MCF 10A (cell line): ENCODE results near the gene FOXP1. TPM values are rescaled to one million over a fixed set of nuclear protein-coding genes. Genes with fewer than 3 reads are reported as not detected.

Experiments
- BruUV-seq: library from RNA; stranded (reverse); fragments of 400-500 nt; replicated peaks from 2 replicates; lab custom pipeline; 2021; lab: Mats Ljungman, UMichigan
- CTCF ChIA-PET: fragments of 300-600 bp; sonication (Branson Sonifier 250); formaldehyde crosslinking; extraction: SDS; loops from one replicate; lab custom pipeline; 2021; ENCODE audit warnings: antibody characterized with exemption, inconsistent platforms; lab: Yijun Ruan, JAX
- POLR2A ChIA-PET: fragments of 300-600, 350-650 bp; sonication (Branson Sonifier 250); formaldehyde crosslinking; extraction: SDS; loops from one replicate; lab custom pipeline; 2020; ENCODE audit warnings: antibody characterized with exemption, inconsistent platforms; lab: Yijun Ruan, JAX
- DNase-seq: peaks from one replicate; pipeline ENCODE4 v3.0.0-alpha.2; 2018; ENCODE audit not compliant: unreplicated experiment
- H3K27ac Mint-ChIP-seq: one replicate; pipeline ENCODE4 v1.8.0; 2022; ENCODE audit warnings: mild to moderate bottlenecking, low read depth, mixed read lengths; ENCODE audit not compliant: unreplicated experiment
- H3K27me3 Mint-ChIP-seq: one replicate; pipeline ENCODE4 v1.8.0; 2022; ENCODE audit warnings: mixed read lengths; ENCODE audit not compliant: insufficient read depth, unreplicated experiment
- H3K36me3 Mint-ChIP-seq: one replicate; pipeline ENCODE4 v1.8.0; 2022; ENCODE audit warnings: mild to moderate bottlenecking, moderate library complexity, mixed read lengths; ENCODE audit not compliant: insufficient read depth, unreplicated experiment
- H3K4me1 Mint-ChIP-seq: one replicate; pipeline ENCODE4 v1.8.0; 2022; ENCODE audit warnings: mixed read lengths; ENCODE audit not compliant: insufficient read depth, unreplicated experiment
- H3K4me3 Mint-ChIP-seq: one replicate; pipeline ENCODE4 v1.8.0; 2022; ENCODE audit warnings: mild to moderate bottlenecking, moderate library complexity, mixed read lengths; ENCODE audit not compliant: unreplicated experiment
- H3K9me3 Mint-ChIP-seq: one replicate; pipeline ENCODE4 v1.8.0; 2022; ENCODE audit warnings: mixed read lengths; ENCODE audit not compliant: unreplicated experiment
- CTCF ChIP-seq: fragments of 200-600 bp; IDR thresholded peaks from one replicate; pipeline ENCODE4 v1.8.0; 2022; ENCODE audit warnings: antibody characterized with exemption, mild to moderate bottlenecking; ENCODE audit not compliant: unreplicated experiment
- intact Hi-C: fragments of 100-400 bp; cut with micrococcal nuclease; formaldehyde crosslinking; loops from 2 replicates; pipeline ENCODE4 v1.14.1; 2022
- total RNA-seq: library from RNA; stranded (reverse); gene quantifications from 2 replicates; pipeline ENCODE4 v1.2.3, GENCODE V29; 2022

FOXP1 gene
- total RNA-seq, 1 experiment from 2014 or later = 49.0 TPM

- no peak for TF ChIP-seq CTCF
- ChIA-PET POLR2A (no interaction called here), CTCF (interaction anchor here (1.1 to 2.8 kb wide), 2 partner anchors 13 to 30 kb away, joined by 5 to 13 read pairs; no protein-coding TSS in a partner anchor)
- intact Hi-C loops = no loop called here
- Mint-ChIP-seq H3K4me1 (peaks cover 13% of the 10 kb centered on the region), H3K27me3 (no peaks in the 10 kb centered on the region), H3K27ac (peak overlapping the region; percentile 29), H3K4me3 (no peak overlapping the region), H3K36me3 (peaks cover 40% of the 10 kb centered on the region), H3K9me3 (no peaks in the 10 kb centered on the region)
- BruUV-seq = no TSS peak
- DNase-seq = no peak
Observed at GRCh38 chr3:71035886-71036285, 547.6 kb downstream of the FOXP1 start.

- Mint-ChIP-seq H3K27me3 (no peaks in the 10 kb centered on the region), H3K4me3 (no peak overlapping the region), H3K27ac (peak overlapping the region; percentile 29), H3K4me1 (peaks cover 13% of the 10 kb centered on the region), H3K36me3 (peaks cover 42% of the 10 kb centered on the region), H3K9me3 (no peaks in the 10 kb centered on the region)
- POLR2A ChIA-PET = no interaction called here
- BruUV-seq = no TSS peak
- no peak for TF ChIP-seq CTCF
- DNase-seq = peak; percentile 58
- intact Hi-C loops = no loop called here
- CTCF ChIA-PET = interaction anchor here (0.6 to 2.8 kb wide), 5 partner anchors 13 to 457 kb away, joined by 3 to 13 read pairs (median 4); no protein-coding TSS in a partner anchor
Observed at GRCh38 chr3:71035314-71035713, 548.2 kb downstream of the FOXP1 start.

- H3K4me1 Mint-ChIP-seq = peaks cover 13% of the 10 kb centered on the region
- H3K27me3 Mint-ChIP-seq = no peaks in the 10 kb centered on the region
- no peak overlapping the region for H3K4me3 Mint-ChIP-seq
- no peak for TF ChIP-seq CTCF
- BruUV-seq = no TSS peak
- intact Hi-C loops = no loop called here
- H3K27ac Mint-ChIP-seq = no peak overlapping the region
- H3K9me3 Mint-ChIP-seq = no peaks in the 10 kb centered on the region
- CTCF ChIA-PET = interaction anchor here (0.6 to 2.8 kb wide), 3 partner anchors 11 to 927 kb away, joined by 3 to 13 read pairs (median 3); no protein-coding TSS in a partner anchor
- no peak for DNase-seq
- POLR2A ChIA-PET = no interaction called here
- H3K36me3 Mint-ChIP-seq = peaks cover 45% of the 10 kb centered on the region
Observed at GRCh38 chr3:71033681-71034220, 549.8 kb downstream of the FOXP1 start.

GRCh38 chr3:71031914-71032521 lies 551.5 kb downstream of the FOXP1 start:
- CTCF ChIA-PET = interaction anchor here (0.7 to 0.8 kb wide), 3 partner anchors 9 to 281 kb away, joined by 3 read pairs; no protein-coding TSS in a partner anchor
- POLR2A ChIA-PET = no interaction called here
- no peak for DNase-seq
- no TSS peak for BruUV-seq
- Mint-ChIP-seq H3K27me3 (no peaks in the 10 kb centered on the region), H3K36me3 (peaks cover 28% of the 10 kb centered on the region), H3K4me3 (no peak overlapping the region), H3K9me3 (no peaks in the 10 kb centered on the region), H3K27ac (peak overlapping the region; percentile 78), H3K4me1 (peaks cover 22% of the 10 kb centered on the region)
- intact Hi-C loops = no loop called here
- TF ChIP-seq CTCF = no peak
